GM23338 (cell line): ENCODE results near the gene RPH3AL. TPM values are rescaled to one million over a fixed set of nuclear protein-coding genes. Genes with fewer than 3 reads are reported as not detected.

ENCODE experiments used
- ATAC-seq: fragments of 200-7000 bp; cut with Tn5 transposase; 3 replicates; pipeline ENCODE4 v1.9.1; 2020
- DNase-seq: peaks from one replicate; pipeline ENCODE4 v3.0.0-alpha.2; 2015; ENCODE audit warnings: low spot score
- H2AFZ ChIP-seq: fragments of 200-600 bp; sonication (generic); 2 replicates; pipeline ENCODE4 v1.8.0; 2016; ENCODE audit warnings: antibody characterized with exemption, mild to moderate bottlenecking, moderate library complexity
- H3F3A ChIP-seq: fragments of 200-600 bp; sonication (generic); replicated peaks from 2 replicates; pipeline ENCODE4 v1.8.0; 2017; ENCODE audit warnings: antibody characterized with exemption, mixed run types, low read depth
- H3K27ac ChIP-seq: fragments of 200-600 bp; sonication (generic); 2 replicates; pipeline ENCODE4 v1.6.1; 2016; ENCODE audit warnings: low read depth
- H3K27me3 ChIP-seq: fragments of 200-600 bp; sonication (generic); 2 replicates; pipeline ENCODE4 v1.8.0; 2016; ENCODE audit warnings: mild to moderate bottlenecking, mixed run types, moderate library complexity; ENCODE audit not compliant: insufficient read depth
- H3K36me3 ChIP-seq: fragments of 200-600 bp; sonication (generic); 2 replicates; pipeline ENCODE4 v1.8.0; 2016; ENCODE audit warnings: mild to moderate bottlenecking; ENCODE audit not compliant: insufficient read depth
- H3K4me1 ChIP-seq: fragments of 200-600 bp; sonication (generic); 2 replicates; pipeline ENCODE4 v1.8.0; 2016; ENCODE audit warnings: mild to moderate bottlenecking, moderate library complexity; ENCODE audit not compliant: insufficient read depth
- H3K4me2 ChIP-seq: fragments of 200-600 bp; sonication (generic); 2 replicates; pipeline ENCODE4 v1.7.1; 2017; ENCODE audit warnings: mixed run types
- H3K4me3 ChIP-seq: fragments of 200-600 bp; sonication (generic); 2 replicates; pipeline ENCODE4 v1.6.1; 2016; ENCODE audit warnings: mixed run types
- H3K79me2 ChIP-seq: fragments of 200-600 bp; sonication (generic); replicated peaks from 2 replicates; pipeline ENCODE4 v1.8.0; 2017; ENCODE audit warnings: mild to moderate bottlenecking; ENCODE audit not compliant: insufficient read depth
- H3K9me2 ChIP-seq: fragments of 200-600 bp; sonication (generic); 2 replicates; pipeline ENCODE4 v1.8.0; 2017; ENCODE audit not compliant: insufficient read depth
- H4K20me1 ChIP-seq: fragments of 200-600 bp; sonication (generic); replicated peaks from 2 replicates; pipeline ENCODE4 v1.8.0; 2017; ENCODE audit warnings: mild to moderate bottlenecking; ENCODE audit not compliant: insufficient read depth
- H3K27ac Mint-ChIP-seq: 2 replicates; pipeline ENCODE4 v1.8.0; 2020; ENCODE audit warnings: inconsistent platforms, mild to moderate bottlenecking, moderate library complexity, mixed read lengths
- H3K27me3 Mint-ChIP-seq: 3 replicates; pipeline ENCODE4 v1.8.0; 2022; ENCODE audit warnings: low read depth, mild to moderate bottlenecking, moderate library complexity, mixed read lengths, inconsistent platforms; ENCODE audit not compliant: insufficient read depth, poor library complexity
- H3K36me3 Mint-ChIP-seq: 3 replicates; pipeline ENCODE4 v1.8.0; 2021; ENCODE audit warnings: low read depth, mild to moderate bottlenecking, inconsistent platforms, moderate library complexity, mixed read lengths
- H3K4me1 Mint-ChIP-seq: 3 replicates; pipeline ENCODE4 v1.8.0; 2020; ENCODE audit warnings: mild to moderate bottlenecking, inconsistent platforms, mixed read lengths
- H3K4me3 Mint-ChIP-seq: 3 replicates; pipeline ENCODE4 v1.8.0; 2021; ENCODE audit warnings: moderate library complexity, mild to moderate bottlenecking, inconsistent platforms, mixed read lengths
- H3K9me3 Mint-ChIP-seq: 3 replicates; pipeline ENCODE4 v1.8.0; 2020; ENCODE audit warnings: moderate library complexity, mild to moderate bottlenecking, inconsistent platforms, mixed read lengths
- EZH2 ChIP-seq: fragments of 200-600 bp; sonication (generic); IDR thresholded peaks from one replicate; pipeline ENCODE4 v1.8.0; 2017; ENCODE audit warnings: antibody characterized with exemption, mild to moderate bottlenecking, low read depth; ENCODE audit not compliant: unreplicated experiment
- EZH2phosphoT487 ChIP-seq: fragments of 200-600 bp; sonication (generic); IDR thresholded peaks from one replicate; pipeline ENCODE4 v1.8.1; 2018; ENCODE audit warnings: antibody characterized with exemption; ENCODE audit not compliant: unreplicated experiment
- NANOG ChIP-seq: IDR thresholded peaks from 2 replicates; pipeline ENCODE4 v1.6.1; 2016; ENCODE audit warnings: antibody characterized with exemption, borderline replicate concordance
- POLR2AphosphoS5 ChIP-seq: IDR thresholded peaks from 2 replicates; pipeline ENCODE4 v1.6.1; 2016; ENCODE audit warnings: antibody characterized with exemption, low read depth
- STAT1 ChIP-seq: IDR thresholded peaks from one replicate; pipeline ENCODE4 v1.6.1; 2016; ENCODE audit warnings: antibody characterized with exemption; ENCODE audit not compliant: unreplicated experiment
- ZNF331 ChIP-seq: fragments of 250-450 bp; sonication (Bioruptor Pico); IDR thresholded peaks from 2 replicates; pipeline ENCODE4 v1.5.0; 2020; ENCODE audit warnings: low read depth, mild to moderate bottlenecking, moderate library complexity
- ZNF462 ChIP-seq: fragments of 250-450 bp; sonication (Bioruptor Pico); IDR thresholded peaks from 2 replicates; pipeline ENCODE4 v1.5.0; 2020; ENCODE audit warnings: mild to moderate bottlenecking, moderate library complexity
- polyA plus RNA-seq: library from polyadenylated mRNA; unstranded; fragments of >200 nt; fragmentation: Nextera tagmentation; extraction: Ambion mirVana; gene quantifications from 2 replicates; pipeline ENCODE4 v1.2.1, GENCODE V29; 2016
- total RNA-seq: library from RNA; depleted of rRNA; stranded (reverse); fragments of >200 nt; shearing (Covaris generic); gene quantifications from 2 replicates; pipeline ENCODE4 v1.2.3, GENCODE V29; 2014
- TF ChIP-seq, protein P1 (sequence below): IDR thresholded peaks from one replicate; pipeline ENCODE4 v1.6.1; 2018; ENCODE audit warnings: antibody characterized with exemption; ENCODE audit not compliant: unreplicated experiment

The RPH3AL gene
- total and polyA plus RNA-seq, 2 experiments from 2014 or later: 2.7 to 6.3 TPM

DNA sequence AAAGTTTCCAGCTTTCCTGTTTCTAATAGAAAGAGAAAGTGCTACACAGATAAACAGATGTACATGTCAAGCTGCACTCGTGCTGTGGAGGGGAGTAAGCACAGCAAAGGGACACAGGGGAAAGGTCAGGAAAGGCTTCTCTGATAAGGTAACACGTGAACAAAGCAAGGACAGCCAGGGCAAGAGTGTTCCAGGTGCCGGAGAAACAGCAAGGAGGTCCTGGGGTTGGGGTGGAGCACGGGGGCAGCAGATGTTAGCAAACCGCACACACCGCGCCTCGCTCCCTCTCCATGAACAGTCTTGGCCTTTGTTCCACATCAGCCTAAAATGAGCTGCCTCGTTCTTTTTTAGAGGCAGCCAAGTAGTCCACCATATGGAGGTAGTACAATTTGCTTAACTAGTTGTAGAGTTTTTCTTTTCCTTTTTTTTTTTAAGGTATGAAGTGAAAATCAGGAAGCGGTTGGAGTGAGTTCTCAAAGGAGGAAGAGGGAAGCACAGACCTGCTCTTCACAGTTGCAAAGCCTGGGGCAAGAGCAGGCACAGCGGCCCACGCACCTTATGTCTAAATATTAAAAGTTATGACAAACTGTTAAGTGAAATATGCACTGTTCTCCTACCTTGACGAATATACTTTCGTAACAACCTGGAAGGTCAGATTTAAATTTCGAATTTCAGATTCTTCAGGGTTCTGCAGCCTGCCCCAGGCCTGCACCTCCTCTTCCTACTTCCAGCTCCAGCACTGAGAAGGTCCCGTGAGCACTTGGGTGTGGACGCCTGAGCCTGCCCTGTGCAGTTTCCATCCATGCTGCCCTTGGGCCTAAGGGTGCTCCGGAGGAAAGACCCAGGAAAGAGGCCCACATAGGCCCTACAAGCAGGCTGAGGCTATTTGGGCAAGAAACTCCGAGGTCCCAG is 41.5 kb upstream of the RPH3AL start:
- no peak overlapping the region for H3K4me3 ChIP-seq
- no peak for TF ChIP-seq NANOG
- TF ChIP-seq, protein P1, sequence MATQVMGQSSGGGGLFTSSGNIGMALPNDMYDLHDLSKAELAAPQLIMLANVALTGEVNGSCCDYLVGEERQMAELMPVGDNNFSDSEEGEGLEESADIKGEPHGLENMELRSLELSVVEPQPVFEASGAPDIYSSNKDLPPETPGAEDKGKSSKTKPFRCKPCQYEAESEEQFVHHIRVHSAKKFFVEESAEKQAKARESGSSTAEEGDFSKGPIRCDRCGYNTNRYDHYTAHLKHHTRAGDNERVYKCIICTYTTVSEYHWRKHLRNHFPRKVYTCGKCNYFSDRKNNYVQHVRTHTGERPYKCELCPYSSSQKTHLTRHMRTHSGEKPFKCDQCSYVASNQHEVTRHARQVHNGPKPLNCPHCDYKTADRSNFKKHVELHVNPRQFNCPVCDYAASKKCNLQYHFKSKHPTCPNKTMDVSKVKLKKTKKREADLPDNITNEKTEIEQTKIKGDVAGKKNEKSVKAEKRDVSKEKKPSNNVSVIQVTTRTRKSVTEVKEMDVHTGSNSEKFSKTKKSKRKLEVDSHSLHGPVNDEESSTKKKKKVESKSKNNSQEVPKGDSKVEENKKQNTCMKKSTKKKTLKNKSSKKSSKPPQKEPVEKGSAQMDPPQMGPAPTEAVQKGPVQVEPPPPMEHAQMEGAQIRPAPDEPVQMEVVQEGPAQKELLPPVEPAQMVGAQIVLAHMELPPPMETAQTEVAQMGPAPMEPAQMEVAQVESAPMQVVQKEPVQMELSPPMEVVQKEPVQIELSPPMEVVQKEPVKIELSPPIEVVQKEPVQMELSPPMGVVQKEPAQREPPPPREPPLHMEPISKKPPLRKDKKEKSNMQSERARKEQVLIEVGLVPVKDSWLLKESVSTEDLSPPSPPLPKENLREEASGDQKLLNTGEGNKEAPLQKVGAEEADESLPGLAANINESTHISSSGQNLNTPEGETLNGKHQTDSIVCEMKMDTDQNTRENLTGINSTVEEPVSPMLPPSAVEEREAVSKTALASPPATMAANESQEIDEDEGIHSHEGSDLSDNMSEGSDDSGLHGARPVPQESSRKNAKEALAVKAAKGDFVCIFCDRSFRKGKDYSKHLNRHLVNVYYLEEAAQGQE: no peak
- Mint-ChIP-seq H3K27me3 (peaks cover 4% of the 10 kb centered on the region), H3K27ac (no peak overlapping the region), H3K36me3 (no peaks in the 10 kb centered on the region), H3K4me3 (no peak overlapping the region), H3K9me3 (peaks cover 3% of the 10 kb centered on the region; the same call in 1 of the 3 replicates), H3K4me1 (no peaks in the 10 kb centered on the region)
- DNase-seq (no peak), ATAC-seq (no peak)
- no peaks in the 10 kb centered on the region; the same call in 1 of the 2 replicates for H3F3A ChIP-seq
- no peaks in the 10 kb centered on the region for H3K79me2 ChIP-seq
- no peaks in the 10 kb centered on the region for H3K36me3 ChIP-seq
- no peaks in the 10 kb centered on the region for H4K20me1 ChIP-seq
- no peaks in the 10 kb centered on the region for H3K4me1 ChIP-seq
- H2AFZ ChIP-seq: no peak overlapping the region
- no peaks in the 10 kb centered on the region for H3K9me2 ChIP-seq
- no peak overlapping the region for H3K27ac ChIP-seq
- no peaks in the 10 kb centered on the region for H3K27me3 ChIP-seq
- H3K4me2 ChIP-seq: no peak overlapping the region

GRCh38 chr17:391850-392249 is 39.2 kb upstream of the RPH3AL start:
- no peak for ATAC-seq
- Mint-ChIP-seq H3K4me3 (no peak overlapping the region), H3K27ac (no peak overlapping the region)
- TF ChIP-seq EZH2phosphoT487 (no peak), POLR2AphosphoS5 (no peak), STAT1 (no peak), EZH2 (no peak), ZNF331 (CRISPR knock-in tag) (no peak), ZNF462 (CRISPR knock-in tag) (no peak)

More at GRCh38 chr17:391850-392249, 39.2 kb upstream of the RPH3AL start:
- peaks cover 1% of the 10 kb centered on the region for H3K4me1 Mint-ChIP-seq
- H3K27me3 Mint-ChIP-seq: peaks cover 12% of the 10 kb centered on the region
- H3K36me3 ChIP-seq: no peaks in the 10 kb centered on the region
- DNase-seq: no peak
- no peak overlapping the region for H3K4me3 ChIP-seq
- no peak overlapping the region for H3K27ac ChIP-seq
- peaks cover 8% of the 10 kb centered on the region; the same call in 1 of the 2 replicates for H3K27me3 ChIP-seq
- peaks cover 14% of the 10 kb centered on the region for H3K9me3 Mint-ChIP-seq
- no peak overlapping the region for H2AFZ ChIP-seq
- H3F3A ChIP-seq: peaks cover 1% of the 10 kb centered on the region; the same call in 1 of the 2 replicates
- no peaks in the 10 kb centered on the region for H3K36me3 Mint-ChIP-seq
- H3K4me2 ChIP-seq: no peak overlapping the region
- 0 out of 2 replicates have a peak, but pooled peaks cover 1% of the 10 kb centered on the region for H3K4me1 ChIP-seq
- H4K20me1 ChIP-seq: no peaks in the 10 kb centered on the region
- H3K79me2 ChIP-seq: no peaks in the 10 kb centered on the region
- no peaks in the 10 kb centered on the region for H3K9me2 ChIP-seq
